Testis (tissue), 2 donors: Measurements from ENCODE around the gene GLT1D1.

Source experiments
- POLR2A ChIP-seq: fragments of 450-650 bp; IDR thresholded peaks from one replicate; pipeline ENCODE4 v1.6.1; 2017; ENCODE audit warnings: antibody characterized with exemption, mild to moderate bottlenecking, moderate library complexity
- TF ChIP-seq, protein P1 (sequence below), 3 experiments: fragments of 450-650 bp in 2 of 3; fragments of 200-600 bp in 1 of 3; sonication (generic) in 1 of 3; IDR thresholded peaks; one replicate each; pipeline ENCODE4 v1.5.1; 2016 to 2019; ENCODE audit warnings: antibody characterized with exemption in 3 of 3, mild to moderate bottlenecking in 2 of 3, moderate library complexity in 1 of 3

DNA sequence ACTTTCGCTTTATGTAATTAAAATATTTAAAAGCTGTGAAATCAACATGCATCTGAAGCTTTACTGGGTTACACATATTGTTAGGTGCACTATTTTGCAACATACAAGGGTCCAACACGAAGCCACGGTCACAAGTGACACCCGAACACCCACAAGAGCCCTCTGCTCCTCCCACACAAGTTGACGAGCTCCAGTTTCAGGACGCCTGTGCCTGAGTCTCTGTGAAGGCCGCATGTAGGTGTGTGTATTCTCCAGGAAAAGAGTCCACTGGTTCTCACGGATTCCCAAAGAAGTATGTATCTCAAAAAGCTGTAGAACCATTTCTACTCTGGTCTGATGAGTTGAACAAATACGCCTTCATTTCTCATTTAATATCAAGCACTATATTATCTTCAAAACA, 41.5 kb upstream of the GLT1D1 start:
- TF ChIP-seq, protein P1, sequence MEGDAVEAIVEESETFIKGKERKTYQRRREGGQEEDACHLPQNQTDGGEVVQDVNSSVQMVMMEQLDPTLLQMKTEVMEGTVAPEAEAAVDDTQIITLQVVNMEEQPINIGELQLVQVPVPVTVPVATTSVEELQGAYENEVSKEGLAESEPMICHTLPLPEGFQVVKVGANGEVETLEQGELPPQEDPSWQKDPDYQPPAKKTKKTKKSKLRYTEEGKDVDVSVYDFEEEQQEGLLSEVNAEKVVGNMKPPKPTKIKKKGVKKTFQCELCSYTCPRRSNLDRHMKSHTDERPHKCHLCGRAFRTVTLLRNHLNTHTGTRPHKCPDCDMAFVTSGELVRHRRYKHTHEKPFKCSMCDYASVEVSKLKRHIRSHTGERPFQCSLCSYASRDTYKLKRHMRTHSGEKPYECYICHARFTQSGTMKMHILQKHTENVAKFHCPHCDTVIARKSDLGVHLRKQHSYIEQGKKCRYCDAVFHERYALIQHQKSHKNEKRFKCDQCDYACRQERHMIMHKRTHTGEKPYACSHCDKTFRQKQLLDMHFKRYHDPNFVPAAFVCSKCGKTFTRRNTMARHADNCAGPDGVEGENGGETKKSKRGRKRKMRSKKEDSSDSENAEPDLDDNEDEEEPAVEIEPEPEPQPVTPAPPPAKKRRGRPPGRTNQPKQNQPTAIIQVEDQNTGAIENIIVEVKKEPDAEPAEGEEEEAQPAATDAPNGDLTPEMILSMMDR (IDR thresholded peaks at IDR 0.05) = no peak
- TF ChIP-seq POLR2A = no peak
